Measurements from ENCODE around the gene METTL16. TPM values are rescaled to one million over a fixed set of nuclear protein-coding genes. Genes with fewer than 3 reads are reported as not detected.

The METTL16 gene
- total RNA-seq, 2 experiments from 2014 or later: 19.7 to 21.3 TPM

GRCh38 chr17:2376107-2376506 lies 135.6 kb downstream of the METTL16 start:
- POLR2A ChIA-PET: no interaction called here
- Mint-ChIP-seq H3K27me3 (no peaks in the 10 kb centered on the region), H3K4me1 (no peaks in the 10 kb centered on the region), H3K4me3 (no peak overlapping the region), H3K27ac (no peak overlapping the region), H3K9me3 (no peaks in the 10 kb centered on the region), H3K36me3 (ENCODE audit: low read depth) (no peaks in the 10 kb centered on the region)
- CTCF ChIA-PET: no interaction called here
- DNase-seq: no peak

- CTCF ChIA-PET: no interaction called here
- Mint-ChIP-seq H3K4me1 (no peaks in the 10 kb centered on the region), H3K27ac (no peak overlapping the region), H3K4me3 (no peak overlapping the region), H3K27me3 (no peaks in the 10 kb centered on the region), H3K36me3 (ENCODE audit: low read depth) (no peaks in the 10 kb centered on the region), H3K9me3 (no peaks in the 10 kb centered on the region)
- POLR2A ChIA-PET: no interaction called here
- no peak for DNase-seq
Observed at GRCh38 chr17:2375406-2375805, 136.3 kb downstream of the METTL16 start.

- Mint-ChIP-seq H3K4me3 (no peak overlapping the region), H3K9me3 (no peaks in the 10 kb centered on the region), H3K4me1 (no peaks in the 10 kb centered on the region), H3K27ac (no peak overlapping the region), H3K36me3 (ENCODE audit: low read depth) (no peaks in the 10 kb centered on the region), H3K27me3 (no peaks in the 10 kb centered on the region)
- ChIA-PET CTCF (interaction anchor here (2.3 kb wide), 1 partner anchor 8 kb away, joined by 8 read pairs; no protein-coding TSS in a partner anchor), POLR2A (interaction anchor here (1.1 kb wide), 1 partner anchor 38 kb away, joined by 3 read pairs; the partner anchor contains the start of gene TSR1)
- no peak for DNase-seq
Observed at GRCh38 chr17:2374549-2375285, 137.0 kb downstream of the METTL16 start.

- POLR2A ChIA-PET: interaction anchor here (1.5 kb wide), 1 partner anchor 9 kb away, joined by 4 read pairs; no protein-coding TSS in a partner anchor
Observed at GRCh38 chr17:2373179-2373578, 138.5 kb downstream of the METTL16 start.

GRCh38 chr17:2372681-2373080 lies 139.0 kb downstream of the METTL16 start:
- H3K27me3 Mint-ChIP-seq: no peaks in the 10 kb centered on the region
- H3K27ac Mint-ChIP-seq: no peak overlapping the region
- no peak overlapping the region for H3K4me3 Mint-ChIP-seq
- CTCF ChIA-PET: interaction anchor here (1.2 to 2.3 kb wide), 2 partner anchors 10 to 43 kb away, joined by 6 to 8 read pairs; no protein-coding TSS in a partner anchor
- no peaks in the 10 kb centered on the region for H3K4me1 Mint-ChIP-seq
- no peaks in the 10 kb centered on the region for H3K36me3 Mint-ChIP-seq (ENCODE audit: low read depth)
- no peak for DNase-seq
- POLR2A ChIA-PET: interaction anchor here (1.5 kb wide), 1 partner anchor 10 kb away, joined by 4 read pairs; no protein-coding TSS in a partner anchor
- no peaks in the 10 kb centered on the region for H3K9me3 Mint-ChIP-seq

More at GRCh38 chr17:2373179-2373578, 138.5 kb downstream of the METTL16 start:
- DNase-seq: no peak
- Mint-ChIP-seq H3K27me3 (no peaks in the 10 kb centered on the region), H3K4me3 (no peak overlapping the region), H3K27ac (no peak overlapping the region), H3K36me3 (ENCODE audit: low read depth) (no peaks in the 10 kb centered on the region), H3K4me1 (no peaks in the 10 kb centered on the region), H3K9me3 (no peaks in the 10 kb centered on the region)
- CTCF ChIA-PET: interaction anchor here (1.2 to 2.3 kb wide), 2 partner anchors 9 to 43 kb away, joined by 6 to 8 read pairs; no protein-coding TSS in a partner anchor

GRCh38 chr17:2372180-2372579 lies 139.5 kb downstream of the METTL16 start:
- CTCF ChIA-PET: no interaction called here
- Mint-ChIP-seq H3K27me3 (no peaks in the 10 kb centered on the region), H3K27ac (no peak overlapping the region), H3K36me3 (ENCODE audit: low read depth) (no peaks in the 10 kb centered on the region), H3K9me3 (no peaks in the 10 kb centered on the region), H3K4me3 (no peak overlapping the region), H3K4me1 (no peaks in the 10 kb centered on the region)
- POLR2A ChIA-PET: interaction anchor here (1.5 kb wide), 1 partner anchor 10 kb away, joined by 4 read pairs; no protein-coding TSS in a partner anchor
- no peak for DNase-seq

GRCh38 chr17:2371183-2372130 lies 140.2 kb downstream of the METTL16 start:
- H3K4me3 Mint-ChIP-seq: no peak overlapping the region
- no peaks in the 10 kb centered on the region for H3K9me3 Mint-ChIP-seq
- no peak for DNase-seq
- no peaks in the 10 kb centered on the region for H3K36me3 Mint-ChIP-seq (ENCODE audit: low read depth)
- CTCF ChIA-PET: interaction anchor here (1.1 kb wide), 1 partner anchor 21 kb away, joined by 3 read pairs; no protein-coding TSS in a partner anchor
- no peaks in the 10 kb centered on the region for H3K27me3 Mint-ChIP-seq
- H3K4me1 Mint-ChIP-seq: no peaks in the 10 kb centered on the region
- H3K27ac Mint-ChIP-seq: no peak overlapping the region
- POLR2A ChIA-PET: interaction anchor here (0.9 kb wide), 1 partner anchor 22 kb away, joined by 3 read pairs; no protein-coding TSS in a partner anchor

- no peaks in the 10 kb centered on the region for H3K27me3 Mint-ChIP-seq
- H3K4me1 Mint-ChIP-seq: no peaks in the 10 kb centered on the region
- H3K9me3 Mint-ChIP-seq: no peaks in the 10 kb centered on the region
- no peak for DNase-seq
- no peaks in the 10 kb centered on the region for H3K36me3 Mint-ChIP-seq (ENCODE audit: low read depth)
- CTCF ChIA-PET: interaction anchor here (1.1 kb wide), 2 partner anchors 12 to 22 kb away, joined by 3 to 4 read pairs; no protein-coding TSS in a partner anchor
- POLR2A ChIA-PET: interaction anchor here (1.1 kb wide), 1 partner anchor 22 kb away, joined by 4 read pairs; no protein-coding TSS in a partner anchor
- H3K4me3 Mint-ChIP-seq: no peak overlapping the region
- H3K27ac Mint-ChIP-seq: no peak overlapping the region
Observed at GRCh38 chr17:2370211-2370589, 141.5 kb downstream of the METTL16 start.

- H3K4me3 Mint-ChIP-seq: no peak overlapping the region
- DNase-seq: no peak
- H3K36me3 Mint-ChIP-seq (ENCODE audit: low read depth): no peaks in the 10 kb centered on the region
- ChIA-PET CTCF (interaction anchor here (1.1 kb wide), 1 partner anchor 13 kb away, joined by 4 read pairs; no protein-coding TSS in a partner anchor), POLR2A (interaction anchor here (1.1 kb wide), 1 partner anchor 22 kb away, joined by 4 read pairs; no protein-coding TSS in a partner anchor)
- H3K27me3 Mint-ChIP-seq: no peaks in the 10 kb centered on the region
- no peak overlapping the region for H3K27ac Mint-ChIP-seq
- H3K9me3 Mint-ChIP-seq: no peaks in the 10 kb centered on the region
- no peaks in the 10 kb centered on the region for H3K4me1 Mint-ChIP-seq
Observed at GRCh38 chr17:2369551-2370210, 142.0 kb downstream of the METTL16 start.

- ChIA-PET POLR2A (no interaction called here), CTCF (interaction anchor here (1.2 kb wide), 1 partner anchor 47 kb away, joined by 3 read pairs; no protein-coding TSS in a partner anchor)
- H3K9me3 Mint-ChIP-seq: no peaks in the 10 kb centered on the region
- no peak overlapping the region for H3K27ac Mint-ChIP-seq
- H3K36me3 Mint-ChIP-seq (ENCODE audit: low read depth): no peaks in the 10 kb centered on the region
- no peaks in the 10 kb centered on the region for H3K27me3 Mint-ChIP-seq
- DNase-seq: no peak
- H3K4me3 Mint-ChIP-seq: no peak overlapping the region
- H3K4me1 Mint-ChIP-seq: no peaks in the 10 kb centered on the region
Observed at GRCh38 chr17:2369039-2369438, 142.6 kb downstream of the METTL16 start.

- H3K36me3 Mint-ChIP-seq (ENCODE audit: low read depth): no peaks in the 10 kb centered on the region
- POLR2A ChIA-PET: no interaction called here
- CTCF ChIA-PET: interaction anchor here (1.2 kb wide), 1 partner anchor 48 kb away, joined by 3 read pairs; no protein-coding TSS in a partner anchor
- no peaks in the 10 kb centered on the region for H3K9me3 Mint-ChIP-seq
- H3K4me3 Mint-ChIP-seq: no peak overlapping the region
- no peak overlapping the region for H3K27ac Mint-ChIP-seq
- DNase-seq: no peak
- H3K27me3 Mint-ChIP-seq: no peaks in the 10 kb centered on the region
- H3K4me1 Mint-ChIP-seq: no peaks in the 10 kb centered on the region
Observed at GRCh38 chr17:2368359-2368758, 143.3 kb downstream of the METTL16 start.

- no peaks in the 10 kb centered on the region for H3K9me3 Mint-ChIP-seq
- ChIA-PET POLR2A (no interaction called here), CTCF (interaction anchor here (1.0 to 1.2 kb wide), 2 partner anchors 16 to 646 kb away, joined by 3 to 4 read pairs; no protein-coding TSS in a partner anchor)
- no peaks in the 10 kb centered on the region for H3K27me3 Mint-ChIP-seq
- no peak overlapping the region for H3K4me3 Mint-ChIP-seq
- H3K36me3 Mint-ChIP-seq (ENCODE audit: low read depth): no peaks in the 10 kb centered on the region
- no peak for DNase-seq
- H3K27ac Mint-ChIP-seq: no peak overlapping the region
- no peaks in the 10 kb centered on the region for H3K4me1 Mint-ChIP-seq
Observed at GRCh38 chr17:2366747-2367494, 144.8 kb downstream of the METTL16 start.

All from activated CD4-positive, alpha-beta memory T cell treated with anti-CD3 and anti-CD28 coated beads, Interleukin-2, amount 10 ng/mL, durations not matched to agents 7 days and 5 days (primary cell).